Progenitor cell of endocrine pancreas (in vitro differentiated cells): ENCODE data around the gene NOC2L. TPM values are rescaled to one million over a fixed set of nuclear protein-coding genes. Genes with fewer than 3 reads are reported as not detected.

Source experiments
- DNase-seq: peaks from one replicate; pipeline ENCODE4 v3.0.0; 2021; ENCODE audit warnings: low spot score; ENCODE audit not compliant: unreplicated experiment
- H3K27ac Mint-ChIP-seq: 2 replicates; pipeline ENCODE4 v1.8.0; 2021; ENCODE audit warnings: mild to moderate bottlenecking, moderate library complexity, mixed read lengths
- H3K27me3 Mint-ChIP-seq: 2 replicates; pipeline ENCODE4 v1.8.0; 2021; ENCODE audit warnings: mixed read lengths
- H3K36me3 Mint-ChIP-seq: 2 replicates; pipeline ENCODE4 v1.8.0; 2022; ENCODE audit warnings: mixed read lengths; ENCODE audit not compliant: insufficient read depth
- H3K4me1 Mint-ChIP-seq: 2 replicates; pipeline ENCODE4 v1.8.0; 2021; ENCODE audit warnings: low read depth, mixed read lengths
- H3K4me3 Mint-ChIP-seq: 2 replicates; pipeline ENCODE4 v1.8.0; 2021; ENCODE audit warnings: low read depth, mild to moderate bottlenecking, moderate library complexity, mixed read lengths
- H3K9me3 Mint-ChIP-seq: 2 replicates; pipeline ENCODE4 v1.8.0; 2021; ENCODE audit warnings: low read depth, mixed read lengths
- CTCF ChIP-seq: fragments of 200-600 bp; sonication (generic); IDR thresholded peaks from one replicate; pipeline ENCODE4 v1.5.0; 2021; ENCODE audit warnings: antibody characterized with exemption, mild to moderate bottlenecking; ENCODE audit not compliant: unreplicated experiment
- total RNA-seq: library from RNA; stranded (reverse); gene quantifications from 2 replicates; pipeline ENCODE4 v1.2.1, GENCODE V29; 2021

NOC2L gene
- total RNA-seq, 1 donor from 2014 or later, result 78.2 TPM

GRCh38 chr1:959731-960362 is 791 bp upstream of the NOC2L start:
- Mint-ChIP-seq H3K27me3 (no peaks in the 10 kb centered on the region), H3K36me3 (peaks cover 7% of the 10 kb centered on the region), H3K27ac (no peak overlapping the region), H3K4me3 (peak overlapping the region; percentile 85), H3K4me1 (peaks cover 7% of the 10 kb centered on the region), H3K9me3 (no peaks in the 10 kb centered on the region)
- TF ChIP-seq CTCF, result no peak
- DNase-seq, result no peak

- Mint-ChIP-seq H3K4me3 (no peak overlapping the region), H3K36me3 (peaks cover 7% of the 10 kb centered on the region), H3K27ac (no peak overlapping the region), H3K27me3 (no peaks in the 10 kb centered on the region), H3K9me3 (no peaks in the 10 kb centered on the region), H3K4me1 (peaks cover 7% of the 10 kb centered on the region)
- TF ChIP-seq CTCF, result no peak
- DNase-seq, result no peak
Measured at GRCh38 chr1:956636-957035, 2.4 kb downstream of the NOC2L start.

- Mint-ChIP-seq H3K9me3 (no peaks in the 10 kb centered on the region), H3K4me3 (no peak overlapping the region), H3K4me1 (peaks cover 7% of the 10 kb centered on the region), H3K27me3 (no peaks in the 10 kb centered on the region), H3K27ac (no peak overlapping the region), H3K36me3 (peaks cover 13% of the 10 kb centered on the region)
- no peak for TF ChIP-seq CTCF
- no peak for DNase-seq
Measured at GRCh38 chr1:955474-955873, 3.6 kb downstream of the NOC2L start.

GRCh38 chr1:954927-955326 is 4.1 kb downstream of the NOC2L start:
- no peaks in the 10 kb centered on the region for H3K9me3 Mint-ChIP-seq
- TF ChIP-seq CTCF, result no peak
- no peak overlapping the region for H3K4me3 Mint-ChIP-seq
- H3K4me1 Mint-ChIP-seq, result peaks cover 7% of the 10 kb centered on the region
- H3K36me3 Mint-ChIP-seq, result peaks cover 15% of the 10 kb centered on the region
- DNase-seq, result no peak
- H3K27ac Mint-ChIP-seq, result no peak overlapping the region
- no peaks in the 10 kb centered on the region for H3K27me3 Mint-ChIP-seq

GRCh38 chr1:953524-954320 is 5.3 kb downstream of the NOC2L start:
- Mint-ChIP-seq H3K27ac (no peak overlapping the region), H3K27me3 (no peaks in the 10 kb centered on the region), H3K36me3 (peaks cover 20% of the 10 kb centered on the region), H3K4me3 (no peak overlapping the region), H3K4me1 (peaks cover 7% of the 10 kb centered on the region), H3K9me3 (no peaks in the 10 kb centered on the region)
- no peak for DNase-seq
- no peak for TF ChIP-seq CTCF
